GM23338 (cell line): ENCODE data around the gene IKZF1.

Experiments used
- CTCF ChIP-seq, 2 experiments: fragments of 200-600 bp in 1 of 2; sonication (generic) in 1 of 2; conservative IDR thresholded peaks; 2 replicates each; pipeline versions ENCODE4 v1.5.1 to v1.6.1; 2016 to 2017; ENCODE audit warnings: antibody characterized with exemption in 2 of 2, low read depth in 2 of 2, mild to moderate bottlenecking in 2 of 2, moderate library complexity in 1 of 2
- ETS1 ChIP-seq: IDR thresholded peaks from 2 replicates; pipeline ENCODE4 v1.6.1; 2016; ENCODE audit warnings: antibody characterized with exemption
- EZH2 ChIP-seq: fragments of 200-600 bp; sonication (generic); IDR thresholded peaks from one replicate; pipeline ENCODE4 v1.8.0; 2017; ENCODE audit warnings: antibody characterized with exemption, mild to moderate bottlenecking, low read depth; ENCODE audit not compliant: unreplicated experiment
- EZH2phosphoT487 ChIP-seq: fragments of 200-600 bp; sonication (generic); IDR thresholded peaks from one replicate; pipeline ENCODE4 v1.8.1; 2018; ENCODE audit warnings: antibody characterized with exemption; ENCODE audit not compliant: unreplicated experiment
- JUNB ChIP-seq: IDR thresholded peaks from one replicate; pipeline ENCODE4 v1.6.1; 2016; ENCODE audit warnings: antibody characterized with exemption; ENCODE audit not compliant: unreplicated experiment
- NANOG ChIP-seq: IDR thresholded peaks from 2 replicates; pipeline ENCODE4 v1.6.1; 2016; ENCODE audit warnings: antibody characterized with exemption, borderline replicate concordance
- POLR2AphosphoS5 ChIP-seq: IDR thresholded peaks from 2 replicates; pipeline ENCODE4 v1.6.1; 2016; ENCODE audit warnings: antibody characterized with exemption, low read depth
- REST ChIP-seq: IDR thresholded peaks from one replicate; pipeline ENCODE4 v1.6.1; 2018; ENCODE audit warnings: antibody characterized with exemption; ENCODE audit not compliant: unreplicated experiment
- ZNF331 ChIP-seq: fragments of 250-450 bp; sonication (Bioruptor Pico); IDR thresholded peaks from 2 replicates; pipeline ENCODE4 v1.5.0; 2020; ENCODE audit warnings: low read depth, mild to moderate bottlenecking, moderate library complexity

- TF ChIP-seq CTCF (conservative IDR thresholded peaks at IDR 0.05; ENCODE audit: low read depth in 2 of 2): no peak
- TF ChIP-seq EZH2: no peak
- TF ChIP-seq ZNF331 (CRISPR knock-in tag): no peak
- TF ChIP-seq EZH2phosphoT487: no peak
- TF ChIP-seq POLR2AphosphoS5: no peak
- no peak for TF ChIP-seq ETS1
- TF ChIP-seq NANOG: no peak
- no peak for TF ChIP-seq REST
- no peak for TF ChIP-seq JUNB
Observed at GRCh38 chr7:50394315-50394714, 89.8 kb downstream of the IKZF1 start.
